Measurements from ENCODE around the gene MUCL3.

DNA sequence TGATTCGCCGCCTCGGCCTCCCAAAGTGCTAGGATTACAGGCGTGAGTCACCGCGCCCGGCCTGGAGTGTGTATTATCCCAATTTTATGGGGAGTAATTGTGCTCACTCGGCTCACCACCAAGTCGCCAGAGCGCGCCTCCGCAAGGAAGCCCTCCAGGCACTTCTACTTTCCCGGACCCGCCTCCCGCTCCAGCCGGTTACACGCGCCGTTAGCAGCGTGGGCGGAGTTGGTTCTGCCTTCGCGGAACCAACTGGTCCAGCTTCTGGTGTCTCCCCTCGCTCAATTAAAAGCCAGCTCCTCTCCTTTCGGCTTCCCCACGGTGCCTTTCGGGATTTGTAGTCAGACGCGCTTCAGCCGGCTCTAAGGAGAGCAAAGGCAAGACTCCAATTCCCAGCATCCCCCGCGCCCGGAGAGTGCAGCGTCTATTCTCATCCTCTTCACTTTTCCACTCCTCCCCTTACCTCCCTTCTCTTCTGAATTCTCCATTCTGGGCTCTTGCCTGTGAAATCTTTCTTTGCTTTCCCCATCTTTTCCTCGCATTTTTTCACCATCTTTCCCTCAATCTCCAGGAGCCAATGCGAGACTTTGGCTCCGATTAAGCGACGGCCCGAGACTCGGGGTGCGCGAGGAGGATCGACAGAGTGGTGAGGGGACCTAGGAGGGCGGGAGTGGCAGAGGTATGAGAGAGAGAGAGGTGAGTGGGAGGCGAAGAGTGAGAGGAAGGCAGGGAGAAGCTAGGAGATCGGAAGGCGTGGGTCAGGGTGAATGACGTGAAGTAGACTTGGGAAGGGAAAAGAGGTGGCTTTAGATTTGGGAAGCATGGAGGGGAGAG, 32.8 kb upstream of the MUCL3 start, which contains the start of gene GTF2H4:
- TF ChIP-seq FOXM1 (IDR thresholded peaks at IDR 0.05; ENCODE audit: borderline replicate concordance, low read depth) = no peak
- TF ChIP-seq, protein P1, sequence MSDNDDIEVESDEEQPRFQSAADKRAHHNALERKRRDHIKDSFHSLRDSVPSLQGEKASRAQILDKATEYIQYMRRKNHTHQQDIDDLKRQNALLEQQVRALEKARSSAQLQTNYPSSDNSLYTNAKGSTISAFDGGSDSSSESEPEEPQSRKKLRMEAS (IDR thresholded peaks at IDR 0.05) = peak; percentile 81
- TF ChIP-seq, protein P2, sequence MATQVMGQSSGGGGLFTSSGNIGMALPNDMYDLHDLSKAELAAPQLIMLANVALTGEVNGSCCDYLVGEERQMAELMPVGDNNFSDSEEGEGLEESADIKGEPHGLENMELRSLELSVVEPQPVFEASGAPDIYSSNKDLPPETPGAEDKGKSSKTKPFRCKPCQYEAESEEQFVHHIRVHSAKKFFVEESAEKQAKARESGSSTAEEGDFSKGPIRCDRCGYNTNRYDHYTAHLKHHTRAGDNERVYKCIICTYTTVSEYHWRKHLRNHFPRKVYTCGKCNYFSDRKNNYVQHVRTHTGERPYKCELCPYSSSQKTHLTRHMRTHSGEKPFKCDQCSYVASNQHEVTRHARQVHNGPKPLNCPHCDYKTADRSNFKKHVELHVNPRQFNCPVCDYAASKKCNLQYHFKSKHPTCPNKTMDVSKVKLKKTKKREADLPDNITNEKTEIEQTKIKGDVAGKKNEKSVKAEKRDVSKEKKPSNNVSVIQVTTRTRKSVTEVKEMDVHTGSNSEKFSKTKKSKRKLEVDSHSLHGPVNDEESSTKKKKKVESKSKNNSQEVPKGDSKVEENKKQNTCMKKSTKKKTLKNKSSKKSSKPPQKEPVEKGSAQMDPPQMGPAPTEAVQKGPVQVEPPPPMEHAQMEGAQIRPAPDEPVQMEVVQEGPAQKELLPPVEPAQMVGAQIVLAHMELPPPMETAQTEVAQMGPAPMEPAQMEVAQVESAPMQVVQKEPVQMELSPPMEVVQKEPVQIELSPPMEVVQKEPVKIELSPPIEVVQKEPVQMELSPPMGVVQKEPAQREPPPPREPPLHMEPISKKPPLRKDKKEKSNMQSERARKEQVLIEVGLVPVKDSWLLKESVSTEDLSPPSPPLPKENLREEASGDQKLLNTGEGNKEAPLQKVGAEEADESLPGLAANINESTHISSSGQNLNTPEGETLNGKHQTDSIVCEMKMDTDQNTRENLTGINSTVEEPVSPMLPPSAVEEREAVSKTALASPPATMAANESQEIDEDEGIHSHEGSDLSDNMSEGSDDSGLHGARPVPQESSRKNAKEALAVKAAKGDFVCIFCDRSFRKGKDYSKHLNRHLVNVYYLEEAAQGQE (IDR thresholded peaks at IDR 0.05; ENCODE audit: low read depth) = 0 out of 2 replicates have a peak, but pooled peaks have one; percentile 17
- no peak for TF ChIP-seq CEBPB (IDR thresholded peaks at IDR 0.05)
- TF ChIP-seq ZBTB7A (IDR thresholded peaks at IDR 0.05; ENCODE audit: low read depth) = no peak
- TF ChIP-seq TEAD4 (IDR thresholded peaks at IDR 0.05) = no peak
- peak; percentile 45 for TF ChIP-seq YY1 (IDR thresholded peaks at IDR 0.05; ENCODE audit: low read depth)
- TF ChIP-seq EP300 (IDR thresholded peaks at IDR 0.05; ENCODE audit: borderline replicate concordance) = no peak
- no peak for TF ChIP-seq RAD21 (IDR thresholded peaks at IDR 0.05; ENCODE audit: low read depth)
- peak; percentile 59; the same call in 1 of the 2 replicates for TF ChIP-seq TAF1 (IDR thresholded peaks at IDR 0.05; ENCODE audit: low read depth)
- TF ChIP-seq EGR1 (IDR thresholded peaks at IDR 0.05) = peak; percentile 98

All from Ishikawa (cell line).